HepG2 (cell line): ENCODE results near the gene PLXND1. TPM values are rescaled to one million over a fixed set of nuclear protein-coding genes. Genes with fewer than 3 reads are reported as not detected.

Experiments used
- ATAC-seq: fragments of 200-7000 bp; cut with Tn5 transposase; 3 replicates; pipeline ENCODE4 v1.9.1; 2020; ENCODE audit warnings: mild to moderate bottlenecking, moderate library complexity
- BruUV-seq: library from RNA; stranded (reverse); fragments of 400-500 nt; replicated peaks from 2 replicates; lab custom pipeline; 2021; lab: Mats Ljungman, UMichigan
- CTCF ChIA-PET: fragments of 300-600 bp; formaldehyde crosslinking; extraction: SDS; loops from one replicate; lab custom pipeline; 2021; ENCODE audit warnings: low total read pairs, inconsistent platforms, low intra/inter-chr PET ratio; lab: Yijun Ruan, JAX
- POLR2A ChIA-PET: fragments of 350-600 bp; sonication (Branson Sonifier 250); formaldehyde crosslinking; loops from one replicate; lab custom pipeline; 2020; ENCODE audit warnings: antibody characterized with exemption, inconsistent platforms; lab: Yijun Ruan, JAX
- DNase-seq: peaks from one replicate; pipeline ENCODE4 v3.0.0-alpha.2; 2015; ENCODE audit warnings: low spot score
- FAIRE-seq: peaks from 3 replicates; lab custom pipeline; 2011; peaks lifted over from hg19 to GRCh38; lab: Jason Lieb, UNC
- H2AFZ ChIP-seq: one replicate; pipeline ENCODE4 v1.6.1; 2011; ENCODE audit warnings: low read length, inconsistent platforms
- H3K27ac ChIP-seq: fragments of 300-600 bp; 3 replicates; pipeline ENCODE4 v1.8.0; 2011; ENCODE audit warnings: mixed run types, mild to moderate bottlenecking, mixed read lengths, low read length, inconsistent platforms; ENCODE audit not compliant: insufficient read depth; ENCODE audit errors: extremely low read length
- H3K27me3 ChIP-seq, 2 experiments: fragments of 200-600 bp in 1 of 2; 2 replicates in 1 of 2; 3 replicates in 1 of 2; pipeline versions ENCODE4 v1.6.0 to v1.8.0; 2011; ENCODE audit warnings: low read length in 2 of 2, mild to moderate bottlenecking in 2 of 2, moderate library complexity in 2 of 2, inconsistent platforms in 1 of 2; ENCODE audit not compliant: insufficient read depth in 2 of 2, control insufficient read depth in 1 of 2
- H3K36me3 ChIP-seq, 2 experiments: fragments of 200-600 bp in 1 of 2; replicated peaks in 1 of 2; 2 replicates in 1 of 2; 3 replicates in 1 of 2; pipeline versions ENCODE4 v1.5.1 to v1.8.0; 2011; ENCODE audit warnings: low read length in 2 of 2, inconsistent platforms in 1 of 2; ENCODE audit not compliant: insufficient read depth in 2 of 2, control insufficient read depth in 1 of 2
- H3K4me1 ChIP-seq: 2 replicates; pipeline ENCODE4 v1.5.1; 2012; ENCODE audit warnings: low read length, inconsistent platforms; ENCODE audit not compliant: insufficient read depth
- H3K4me2 ChIP-seq: 2 replicates; pipeline ENCODE4 v1.6.0; 2011; ENCODE audit warnings: low read depth, low read length, inconsistent platforms
- H3K4me3 ChIP-seq, 3 experiments: fragments of 200-600 bp in 1 of 3; sonication (generic), shearing (Covaris generic) in 1 of 3; replicated peaks in 1 of 3; 2 replicates each; pipeline ENCODE4 v1.5.1; 2011 to 2016; ENCODE audit warnings: low read length in 3 of 3, inconsistent platforms in 2 of 3, low read depth in 2 of 3, mild to moderate bottlenecking in 2 of 3, control low read depth in 1 of 3, mixed read lengths in 1 of 3; ENCODE audit not compliant: insufficient read depth in 1 of 3
- H3K79me2 ChIP-seq: one replicate; pipeline ENCODE4 v1.6.1; 2011; ENCODE audit warnings: low read length, inconsistent platforms; ENCODE audit not compliant: insufficient read depth
- H3K9ac ChIP-seq: 2 replicates; pipeline ENCODE4 v1.6.0; 2011; ENCODE audit warnings: mild to moderate bottlenecking, low read depth, low read length, inconsistent platforms; ENCODE audit not compliant: insufficient read depth
- H3K9me3 ChIP-seq: 2 replicates; pipeline ENCODE4 v1.5.1; 2012; ENCODE audit warnings: mild to moderate bottlenecking, low read length
- H4K20me1 ChIP-seq: 2 replicates; pipeline ENCODE4 v1.6.0; 2011; ENCODE audit warnings: inconsistent platforms, mild to moderate bottlenecking, low read length, moderate library complexity; ENCODE audit not compliant: insufficient read depth
- GABPA ChIP-seq, 2 experiments: IDR thresholded peaks; 2 replicates each; pipeline ENCODE4 v1.6.1; 2011 to 2016; ENCODE audit warnings: low read depth in 2 of 2, low read length in 1 of 2, missing biosample characterization in 1 of 2, missing genetic modification characterization in 1 of 2
- GZF1 ChIP-seq: sonication (generic); formaldehyde crosslinking; IDR thresholded peaks from 2 replicates; pipeline ENCODE4 v1.5.1; 2020; ENCODE audit warnings: mild to moderate bottlenecking, missing genetic modification reagents
- HNF1A ChIP-seq, 2 experiments: sonication (generic) in 1 of 2; formaldehyde crosslinking in 1 of 2; IDR thresholded peaks; 2 replicates each; pipeline versions ENCODE4 v1.4.0 to v1.6.1; 2016 to 2020; ENCODE audit warnings: borderline replicate concordance in 1 of 2, low read depth in 1 of 2, mild to moderate bottlenecking in 1 of 2, missing genetic modification reagents in 1 of 2
- MLX ChIP-seq: IDR thresholded peaks from 2 replicates; pipeline ENCODE4 v1.6.1; 2016
- NRL ChIP-seq: sonication (generic); formaldehyde crosslinking; IDR thresholded peaks from 2 replicates; pipeline ENCODE4 v1.5.0; 2020; ENCODE audit warnings: missing genetic modification reagents, mild to moderate bottlenecking, moderate library complexity, borderline replicate concordance
- POLR2G ChIP-seq: fragments of 200-400 bp; formaldehyde crosslinking; IDR thresholded peaks from 2 replicates; pipeline ENCODE4 v1.6.1; 2018; ENCODE audit warnings: mild to moderate bottlenecking, low read depth, low read length, moderate library complexity
- SNAI1 ChIP-seq: sonication (generic); formaldehyde crosslinking; IDR thresholded peaks from 2 replicates; pipeline ENCODE4 v1.5.0; 2020; ENCODE audit warnings: mild to moderate bottlenecking, missing genetic modification reagents, borderline replicate concordance
- TBX3 ChIP-seq: fragments of 450-650 bp; IDR thresholded peaks from 2 replicates; pipeline ENCODE4 v1.6.1; 2017; ENCODE audit warnings: antibody characterized with exemption, mild to moderate bottlenecking, inconsistent platforms, borderline replicate concordance
- TIGD3 ChIP-seq: sonication (generic); formaldehyde crosslinking; IDR thresholded peaks from 2 replicates; pipeline ENCODE4 v1.5.1; 2020; ENCODE audit warnings: mild to moderate bottlenecking, missing genetic modification reagents, borderline replicate concordance
- XBP1 ChIP-seq: sonication (generic); formaldehyde crosslinking; IDR thresholded peaks from 2 replicates; pipeline ENCODE4 v1.5.0; 2020; ENCODE audit warnings: missing genetic modification reagents
- ZKSCAN1 ChIP-seq: fragments of 150-350 bp; IDR thresholded peaks from 2 replicates; pipeline ENCODE4 v1.6.1; 2014; ENCODE audit warnings: low read length
- ZNF160 ChIP-seq: sonication (generic); formaldehyde crosslinking; IDR thresholded peaks from 2 replicates; pipeline ENCODE4 v1.8.0; 2022; ENCODE audit warnings: mild to moderate bottlenecking, inconsistent platforms, missing genetic modification reagents
- ZNF333 ChIP-seq: sonication (generic); formaldehyde crosslinking; IDR thresholded peaks from 2 replicates; pipeline ENCODE4 v1.4.0; 2020; ENCODE audit warnings: mild to moderate bottlenecking, missing genetic modification reagents, borderline replicate concordance
- ZNF616 ChIP-seq: sonication (generic); formaldehyde crosslinking; IDR thresholded peaks from 2 replicates; pipeline ENCODE4 v1.5.0; 2020; ENCODE audit warnings: low read depth, mild to moderate bottlenecking, missing genetic modification reagents
- ZNF839 ChIP-seq: sonication (generic); formaldehyde crosslinking; IDR thresholded peaks from 2 replicates; pipeline ENCODE4 v1.4.0; 2020; ENCODE audit warnings: missing genetic modification reagents, mild to moderate bottlenecking, borderline replicate concordance
- WGBS: methylation state at CpG from one replicate; pipeline ENCODE4 v1.1.6; 2017; ENCODE audit warnings: low lambda C conversion rate; 5-methylcytosine and 5-hydroxymethylcytosine counted together
- in situ Hi-C: cut with HindIII; loops from 2 replicates; pipeline ENCODE4 v1.10.0; 2017; ENCODE audit warnings: low pct_unique_long_range_greater_than_20kb; ENCODE audit not compliant: extremely low pct_ligation_motif_present
- intact Hi-C: fragments of 100-400 bp; cut with micrococcal nuclease; formaldehyde crosslinking; loops from one replicate; pipeline ENCODE4 v1.10.0; 2022; ENCODE audit not compliant: unreplicated experiment
- polyA plus RNA-seq, 8 experiments: library from polyadenylated mRNA; depleted of rRNA in 3 of 8; stranded (reverse) in 7 of 8; unstranded in 1 of 8; fragments of >200 nt; fragmentation: Illumina TruSeq in 4 of 8; extraction: Trizol in 4 of 8; gene quantifications; 2 replicates each; pipeline versions ENCODE4 v1.2.1 to v1.2.3, GENCODE V29; 2011 to 2016; ENCODE audit warnings: low read depth in 4 of 8, missing spikeins in 1 of 8, mixed read lengths in 1 of 8; ENCODE audit not compliant: insufficient read depth in 1 of 8
- total RNA-seq, 5 experiments: library from RNA; depleted of rRNA; stranded (reverse); fragments of >200 nt; fragmentation: Illumina TruSeq; extraction: Trizol; gene quantifications; 2 replicates each; pipeline ENCODE4 v1.2.3, GENCODE V29; 2016; ENCODE audit warnings: low read depth in 1 of 5
- TF ChIP-seq, protein P1 (sequence below): sonication (generic); formaldehyde crosslinking; IDR thresholded peaks from 2 replicates; pipeline ENCODE4 v1.8.0; 2022; ENCODE audit warnings: missing genetic modification reagents, low read depth, mild to moderate bottlenecking, borderline replicate concordance

Gene PLXND1
- total and polyA plus RNA-seq, 2 of the 13 experiments (the other 11 are each of a cell fraction or from before 2014, with no cell fraction given): 15.9 to 42.0 TPM

GRCh38 chr3:129626744-129627349, 20.4 kb upstream of the PLXND1 start:
- 0% methylated on average over 10 of the region's 49 CpGs for WGBS
- TF ChIP-seq POLR2G: peak; percentile 76
- peak; percentile 43; the same call in 1 of the 2 replicates for TF ChIP-seq ZNF839 (CRISPR knock-in tag)
- TF ChIP-seq, protein P1, sequence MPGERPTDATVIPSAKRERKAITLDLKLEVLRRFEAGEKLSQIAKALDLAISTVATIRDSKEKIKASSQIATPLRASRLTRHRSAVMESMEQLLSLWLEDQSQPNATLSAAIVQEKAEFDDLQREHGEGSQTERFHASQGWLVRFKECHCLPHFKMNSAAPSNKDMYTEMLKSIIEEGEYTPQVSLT (CRISPR knock-in tag): no peak
- TF ChIP-seq TIGD3 (CRISPR knock-in tag): peak; percentile 21; the same call in 1 of the 2 replicates
- TF ChIP-seq HNF1A (IDR thresholded peaks at IDR 0.05; ENCODE audit: low read depth): no peak
- TF ChIP-seq HNF1A (CRISPR knock-in tag; IDR thresholded peaks at IDR 0.05; ENCODE audit: borderline replicate concordance): peak; percentile 58; the same call in 1 of the 2 replicates
- TF ChIP-seq SNAI1 (CRISPR knock-in tag): 0 out of 2 replicates have a peak, but pooled peaks have one; percentile 8
- TF ChIP-seq GABPA (IDR thresholded peaks at IDR 0.05; ENCODE audit: low read depth, low read length): no peak
- TF ChIP-seq GABPA (CRISPR knock-in tag; IDR thresholded peaks at IDR 0.05; ENCODE audit: low read depth): peak; percentile 88
- TF ChIP-seq TBX3: no peak
- TF ChIP-seq NRL: peak; percentile 91
- peak; percentile 31; the same call in 1 of the 2 replicates for TF ChIP-seq GZF1 (CRISPR knock-in tag)
- no peak for TF ChIP-seq XBP1 (CRISPR knock-in tag)
- peak; percentile 49 for TF ChIP-seq MLX (CRISPR knock-in tag)
- peak; percentile 49; the same call in 1 of the 2 replicates for TF ChIP-seq ZNF616
- TF ChIP-seq ZKSCAN1: no peak
- TF ChIP-seq ZNF333 (CRISPR knock-in tag): no peak
- no peak for TF ChIP-seq ZNF160

More at GRCh38 chr3:129626744-129627349, 20.4 kb upstream of the PLXND1 start:
- H4K20me1 ChIP-seq: no peaks in the 10 kb centered on the region
- ChIA-PET POLR2A (interaction anchor here (0.7 to 5.4 kb wide), 17 partner anchors 8 to 485 kb away, joined by 3 to 107 read pairs (median 6); partner anchors contain the start of genes IFT122, MBD4 and PLXND1), CTCF (interaction anchor here (1.1 to 2.5 kb wide), 2 partner anchors 137 to 197 kb away, joined by 3 to 23 read pairs; no protein-coding TSS in a partner anchor)
- H3K27me3 ChIP-seq: no peaks in the 10 kb centered on the region; a peak in 1 of 5 replicates
- peaks cover 8% of the 10 kb centered on the region for H3K79me2 ChIP-seq
- peak overlapping the region; percentile 100 for H3K4me2 ChIP-seq
- no peak for FAIRE-seq
- peak overlapping the region; percentile 95 for H3K27ac ChIP-seq
- peaks cover 63% of the 10 kb centered on the region for H3K4me1 ChIP-seq
- H3K9me3 ChIP-seq: no peaks in the 10 kb centered on the region
- peak overlapping the region; percentile 67 to 97 (median 76) for H3K4me3 ChIP-seq
- BruUV-seq: no TSS peak
- in situ Hi-C loops (loop anchor here (5.0 kb wide), 2 partner anchors 205 to 305 kb away; no protein-coding TSS in a partner anchor), intact Hi-C loops (loop anchor here (1.0 to 10.0 kb wide), 4 partner anchors 14 to 242 kb away; no protein-coding TSS in a partner anchor)
- no peak overlapping the region for H2AFZ ChIP-seq
- H3K9ac ChIP-seq: peak overlapping the region; percentile 89
- H3K36me3 ChIP-seq: no peaks in the 10 kb centered on the region
- peak; percentile 90 for DNase-seq
- ATAC-seq: peak; percentile 88
